Dendritic cell treated with granulocyte-macrophage colony-stimulating factor and Interleukin-4, amounts not matched to agents 40 ng/mL and 50 ng/mL, for 4 days (primary cell): ENCODE results near the gene NEK10.

Experiments used
- H3K27ac Mint-ChIP-seq: one replicate; pipeline ENCODE4 v1.8.0; 2022; ENCODE audit warnings: mild to moderate bottlenecking, mixed read lengths
- H3K27me3 Mint-ChIP-seq: one replicate; pipeline ENCODE4 v1.8.0; 2022; ENCODE audit warnings: mild to moderate bottlenecking, mixed read lengths
- H3K36me3 Mint-ChIP-seq: one replicate; pipeline ENCODE4 v1.8.0; 2022; ENCODE audit warnings: low read depth, mixed read lengths
- H3K4me1 Mint-ChIP-seq: one replicate; pipeline ENCODE4 v1.8.0; 2022; ENCODE audit warnings: low read depth, mixed read lengths
- H3K4me3 Mint-ChIP-seq: one replicate; pipeline ENCODE4 v1.8.0; 2022; ENCODE audit warnings: mild to moderate bottlenecking, moderate library complexity, mixed read lengths
- H3K9me3 Mint-ChIP-seq: one replicate; pipeline ENCODE4 v1.8.0; 2022; ENCODE audit warnings: mixed read lengths
- intact Hi-C: fragments of 100-400 bp; cut with micrococcal nuclease; formaldehyde crosslinking; loops from one replicate; pipeline ENCODE4 v1.15.0; 2022

NEK10 gene

DNA sequence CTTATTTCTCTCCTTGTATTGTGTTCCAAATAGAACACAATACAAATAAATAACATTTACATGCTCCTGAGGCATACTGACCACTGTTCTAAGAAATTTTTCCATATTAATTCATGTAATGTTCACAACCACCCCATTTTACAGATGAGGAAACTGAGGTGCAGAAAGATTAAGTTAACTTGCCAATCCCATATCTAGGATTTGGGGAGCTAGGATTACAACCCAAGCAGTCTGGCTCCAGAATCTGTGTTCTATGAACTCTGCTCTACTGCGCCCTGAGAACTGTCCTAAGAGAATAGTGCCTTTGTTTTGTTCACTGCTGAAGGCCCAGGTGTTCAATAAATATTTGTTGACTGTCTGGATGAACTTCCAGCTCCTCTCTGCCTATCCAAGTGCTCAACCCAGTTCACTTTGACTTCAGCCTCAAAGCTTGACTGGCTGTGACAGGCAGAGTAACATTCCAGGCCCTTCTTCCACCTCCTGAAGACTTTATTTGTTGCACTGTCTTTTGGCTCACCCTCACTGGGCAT lies 3.1 kb downstream of the NEK10 start:
- H3K36me3 Mint-ChIP-seq, result no peaks in the 10 kb centered on the region
- no peak overlapping the region for H3K4me3 Mint-ChIP-seq
- H3K4me1 Mint-ChIP-seq, result peaks cover 13% of the 10 kb centered on the region

DNA sequence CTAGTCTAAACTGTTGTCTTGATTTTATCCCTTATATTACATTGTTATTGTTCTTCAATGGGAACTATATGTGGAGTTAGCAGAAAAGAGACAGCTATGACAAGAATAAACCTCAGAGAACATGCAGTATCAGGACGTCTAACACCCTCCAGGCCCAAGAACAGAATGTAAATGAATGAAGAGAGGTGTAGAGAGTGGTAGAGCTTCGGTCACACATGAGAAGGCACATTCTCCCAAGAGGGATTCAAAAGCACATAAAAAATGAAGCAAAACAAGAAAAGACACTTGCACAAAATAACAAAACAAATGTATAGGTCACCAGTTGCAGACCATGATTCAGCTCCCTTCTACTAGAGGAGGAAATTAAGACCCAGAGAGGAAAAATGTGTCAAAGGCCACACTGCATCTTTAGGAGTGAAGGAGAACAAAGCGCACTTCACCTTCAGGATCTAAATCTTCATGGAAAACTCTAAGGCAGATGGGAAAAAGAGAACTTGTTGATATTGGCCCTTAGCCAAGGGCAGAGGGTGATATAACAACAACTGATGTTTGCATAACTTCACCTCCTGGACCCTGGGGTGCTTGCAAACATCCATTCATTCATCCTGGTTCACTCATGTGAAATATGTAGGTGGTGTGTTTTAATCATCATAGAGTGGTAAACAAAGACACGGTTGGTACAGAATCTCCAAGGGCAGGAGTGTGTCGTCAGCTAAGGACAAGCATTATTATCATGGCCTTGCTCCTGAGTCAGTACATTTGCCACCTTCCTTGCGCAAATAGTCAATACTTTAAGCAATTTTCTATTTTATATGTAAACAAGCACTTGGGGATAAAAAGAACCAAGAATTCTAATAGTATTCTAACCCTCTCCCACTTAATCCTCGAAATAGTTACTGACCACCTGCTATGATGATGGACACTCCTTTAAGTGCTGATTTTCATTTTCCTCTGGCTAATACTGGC lies 8.8 kb downstream of the NEK10 start:
- peak overlapping the region; percentile 33 for H3K27ac Mint-ChIP-seq
- intact Hi-C loops, result no loop called here

More for the DNA sequence above, 3.1 kb downstream of the NEK10 start:
- intact Hi-C loops, result loop anchor here (5.0 kb wide), 1 partner anchor 301 kb away; no protein-coding TSS in a partner anchor
- H3K27me3 Mint-ChIP-seq, result peaks cover 14% of the 10 kb centered on the region
- no peak overlapping the region for H3K27ac Mint-ChIP-seq
- H3K9me3 Mint-ChIP-seq, result no peaks in the 10 kb centered on the region

DNA sequence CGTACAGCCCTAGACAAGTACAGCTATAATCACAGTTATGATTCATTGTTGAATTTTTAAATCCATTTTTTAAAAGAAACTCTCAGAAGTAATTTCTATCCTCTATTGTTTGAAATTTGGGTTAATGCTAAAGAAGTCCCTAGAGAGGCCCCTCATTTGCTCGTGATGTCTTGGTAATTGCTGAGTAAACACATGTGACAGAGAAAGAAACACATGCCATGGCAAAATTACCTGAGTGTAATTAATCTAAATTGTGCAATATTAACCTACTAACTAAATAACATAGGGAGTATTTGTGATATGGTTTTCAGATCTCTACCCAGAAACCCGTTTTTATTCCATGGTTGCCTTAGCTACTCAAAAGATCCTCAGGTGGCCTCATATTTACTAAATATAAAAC lies 10.8 kb downstream of the NEK10 start:
- no peaks in the 10 kb centered on the region for H3K36me3 Mint-ChIP-seq
- peaks cover 13% of the 10 kb centered on the region for H3K4me1 Mint-ChIP-seq
- no peaks in the 10 kb centered on the region for H3K9me3 Mint-ChIP-seq
- no peaks in the 10 kb centered on the region for H3K27me3 Mint-ChIP-seq
- no peak overlapping the region for H3K4me3 Mint-ChIP-seq
- H3K27ac Mint-ChIP-seq, result no peak overlapping the region
- intact Hi-C loops, result no loop called here

More for the DNA sequence above, 8.8 kb downstream of the NEK10 start:
- H3K4me1 Mint-ChIP-seq, result peaks cover 13% of the 10 kb centered on the region
- no peak overlapping the region for H3K4me3 Mint-ChIP-seq
- H3K27me3 Mint-ChIP-seq, result no peaks in the 10 kb centered on the region
- H3K9me3 Mint-ChIP-seq, result no peaks in the 10 kb centered on the region
- H3K36me3 Mint-ChIP-seq, result no peaks in the 10 kb centered on the region

DNA sequence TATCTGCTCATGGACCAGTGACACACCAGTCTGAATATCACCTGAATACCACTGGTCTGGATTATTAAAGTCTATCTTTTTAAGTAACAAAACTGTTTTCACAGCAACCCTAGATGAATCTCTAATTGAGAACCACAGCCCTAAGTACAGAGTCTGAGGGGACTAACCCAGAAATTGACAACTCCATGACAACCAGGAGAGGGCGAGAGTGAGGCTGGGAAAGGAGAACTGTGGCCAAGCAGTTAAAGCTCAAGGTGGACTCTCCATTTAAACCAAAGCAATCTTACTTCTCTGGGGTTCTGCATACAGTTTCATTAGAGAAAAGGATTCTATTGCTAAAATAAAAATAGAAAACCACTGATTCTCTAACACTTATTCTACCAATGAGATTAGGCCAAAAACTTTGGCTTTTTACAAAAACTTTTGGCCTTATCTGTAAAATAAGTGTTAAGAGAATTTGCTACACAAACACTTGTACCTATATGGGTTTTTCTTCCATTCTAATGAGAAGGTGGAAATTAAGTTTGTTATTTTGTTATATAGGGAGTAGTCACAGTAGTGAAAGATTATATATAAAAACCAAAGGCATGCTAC lies 11.4 kb downstream of the NEK10 start:
- Mint-ChIP-seq H3K36me3 (no peaks in the 10 kb centered on the region), H3K9me3 (no peaks in the 10 kb centered on the region), H3K27ac (no peak overlapping the region), H3K4me3 (no peak overlapping the region), H3K4me1 (peaks cover 13% of the 10 kb centered on the region), H3K27me3 (no peaks in the 10 kb centered on the region)
- intact Hi-C loops, result loop anchor here (1.0 kb wide), 1 partner anchor 324 kb away; no protein-coding TSS in a partner anchor

DNA sequence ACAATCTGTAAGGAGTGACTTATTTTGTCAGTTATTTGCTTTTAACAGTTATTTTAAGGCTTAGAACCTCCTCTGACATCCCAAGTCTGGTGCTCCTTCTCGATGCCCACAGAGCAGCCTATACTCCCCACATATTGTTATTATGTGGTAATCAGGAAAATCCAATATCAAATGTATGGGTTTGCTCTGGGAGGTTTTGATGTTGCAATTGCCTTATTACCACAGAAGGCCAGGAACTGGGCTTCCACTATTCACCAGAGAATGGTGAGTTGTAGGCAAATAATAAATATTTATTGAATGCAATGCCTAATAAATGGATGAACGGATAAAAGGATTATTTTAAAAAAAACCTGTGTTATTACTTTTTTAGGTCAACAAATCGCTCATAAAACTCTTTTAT lies 12.2 kb downstream of the NEK10 start:
- no peak overlapping the region for H3K4me3 Mint-ChIP-seq
- H3K36me3 Mint-ChIP-seq, result no peaks in the 10 kb centered on the region
- no peak overlapping the region for H3K27ac Mint-ChIP-seq
- peaks cover 13% of the 10 kb centered on the region for H3K4me1 Mint-ChIP-seq
- no peaks in the 10 kb centered on the region for H3K9me3 Mint-ChIP-seq
- intact Hi-C loops, result loop anchor here (1.0 kb wide), 1 partner anchor 324 kb away; no protein-coding TSS in a partner anchor
- no peaks in the 10 kb centered on the region for H3K27me3 Mint-ChIP-seq

DNA sequence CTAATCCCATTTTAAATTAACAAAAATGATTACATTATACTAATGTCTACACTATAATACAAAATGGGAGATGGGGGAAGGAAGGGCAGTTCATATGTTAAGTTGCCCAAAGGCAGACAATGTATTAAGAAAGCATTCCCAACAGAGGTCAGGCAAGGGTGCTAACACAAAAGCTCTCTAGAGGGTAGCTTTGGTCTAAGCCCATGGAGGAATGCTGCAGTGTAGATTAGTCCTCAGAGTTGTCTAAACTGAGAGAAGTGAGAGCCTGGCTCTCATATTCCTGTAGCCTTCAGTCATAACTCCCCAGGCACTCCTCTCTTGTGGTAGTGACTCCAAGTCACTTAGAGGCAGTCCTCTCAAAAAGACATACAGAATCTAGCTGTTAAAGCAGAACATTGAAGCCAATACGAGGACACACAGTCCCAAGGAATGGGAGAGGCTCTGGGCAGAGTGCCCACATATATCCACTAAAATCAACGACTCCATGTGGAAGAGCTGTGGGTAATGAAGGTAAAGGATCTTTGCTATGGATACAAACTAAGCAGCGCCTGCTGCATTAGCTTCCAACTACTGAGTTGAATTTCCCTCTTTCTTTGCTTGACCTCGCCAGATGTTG lies 14.5 kb downstream of the NEK10 start:
- H3K27ac Mint-ChIP-seq, result no peak overlapping the region
- no peaks in the 10 kb centered on the region for H3K27me3 Mint-ChIP-seq
- H3K4me3 Mint-ChIP-seq, result no peak overlapping the region
- no peaks in the 10 kb centered on the region for H3K9me3 Mint-ChIP-seq
- intact Hi-C loops, result no loop called here
- no peaks in the 10 kb centered on the region for H3K36me3 Mint-ChIP-seq
- H3K4me1 Mint-ChIP-seq, result no peaks in the 10 kb centered on the region

DNA sequence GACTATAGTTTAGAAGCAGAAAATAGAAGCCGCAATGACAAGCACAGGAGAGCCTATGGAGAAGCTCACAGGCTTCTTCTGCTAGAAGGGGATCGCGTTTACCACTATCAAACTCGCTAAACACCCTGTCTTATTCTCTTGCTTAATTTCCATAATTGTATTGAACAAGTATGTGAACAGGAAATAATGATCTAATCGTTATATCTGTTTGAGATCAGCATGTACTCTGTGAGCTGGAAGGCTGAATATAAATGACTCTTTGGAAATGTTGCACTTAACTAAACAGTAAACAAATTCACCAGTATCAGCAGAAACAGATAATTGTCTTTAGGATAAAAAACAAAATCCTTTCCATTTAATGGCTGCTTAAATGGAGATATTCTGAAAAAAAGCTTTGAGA lies 15.0 kb downstream of the NEK10 start:
- Mint-ChIP-seq H3K9me3 (no peaks in the 10 kb centered on the region), H3K4me3 (no peak overlapping the region), H3K27me3 (no peaks in the 10 kb centered on the region), H3K36me3 (no peaks in the 10 kb centered on the region), H3K4me1 (no peaks in the 10 kb centered on the region), H3K27ac (no peak overlapping the region)
- intact Hi-C loops, result no loop called here

DNA sequence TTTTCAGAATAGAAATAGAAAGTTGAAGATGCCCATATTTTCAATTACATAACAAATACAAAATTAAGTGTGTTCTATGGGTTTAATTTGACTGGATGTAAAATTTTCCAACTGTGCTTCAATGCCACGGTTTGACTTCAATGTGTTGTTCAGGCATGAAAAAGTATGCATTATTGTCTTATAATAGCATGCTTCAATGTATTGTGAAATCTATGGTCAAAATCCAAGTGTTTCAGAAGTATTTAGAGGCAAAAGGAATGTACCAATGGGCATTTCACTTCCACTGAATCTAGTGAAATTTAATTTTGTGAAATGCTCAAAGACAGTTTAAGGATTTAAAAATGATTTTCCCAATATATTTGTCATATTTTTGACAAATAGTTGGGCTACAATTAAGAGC lies 16.0 kb downstream of the NEK10 start:
- H3K9me3 Mint-ChIP-seq, result no peaks in the 10 kb centered on the region
- no peaks in the 10 kb centered on the region for H3K36me3 Mint-ChIP-seq
- H3K4me3 Mint-ChIP-seq, result no peak overlapping the region
- H3K27me3 Mint-ChIP-seq, result no peaks in the 10 kb centered on the region
- intact Hi-C loops, result no loop called here
- no peaks in the 10 kb centered on the region for H3K4me1 Mint-ChIP-seq
- H3K27ac Mint-ChIP-seq, result no peak overlapping the region

DNA sequence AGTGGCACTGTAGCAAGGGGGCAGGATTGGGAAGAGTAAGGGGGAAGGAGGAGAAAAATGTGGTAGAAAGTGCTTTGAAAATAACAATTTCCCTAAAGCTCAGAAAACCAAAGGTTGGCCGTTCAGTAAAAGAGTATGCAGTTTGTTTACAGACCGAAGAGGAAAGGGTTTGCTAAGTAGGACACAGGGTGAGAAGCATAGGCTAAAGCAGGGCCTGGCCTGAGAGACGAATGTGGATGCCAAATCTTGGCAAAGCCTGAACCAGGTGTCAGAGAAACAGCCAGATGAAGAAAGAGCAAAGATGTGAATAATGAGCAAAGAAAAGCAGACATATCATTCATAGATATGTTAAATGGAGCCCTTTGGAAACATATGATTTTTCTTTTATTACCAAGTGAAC lies 17.1 kb downstream of the NEK10 start:
- H3K36me3 Mint-ChIP-seq, result no peaks in the 10 kb centered on the region
- H3K4me3 Mint-ChIP-seq, result no peak overlapping the region
- intact Hi-C loops, result no loop called here
- no peaks in the 10 kb centered on the region for H3K27me3 Mint-ChIP-seq
- no peak overlapping the region for H3K27ac Mint-ChIP-seq
- no peaks in the 10 kb centered on the region for H3K4me1 Mint-ChIP-seq
- H3K9me3 Mint-ChIP-seq, result no peaks in the 10 kb centered on the region

DNA sequence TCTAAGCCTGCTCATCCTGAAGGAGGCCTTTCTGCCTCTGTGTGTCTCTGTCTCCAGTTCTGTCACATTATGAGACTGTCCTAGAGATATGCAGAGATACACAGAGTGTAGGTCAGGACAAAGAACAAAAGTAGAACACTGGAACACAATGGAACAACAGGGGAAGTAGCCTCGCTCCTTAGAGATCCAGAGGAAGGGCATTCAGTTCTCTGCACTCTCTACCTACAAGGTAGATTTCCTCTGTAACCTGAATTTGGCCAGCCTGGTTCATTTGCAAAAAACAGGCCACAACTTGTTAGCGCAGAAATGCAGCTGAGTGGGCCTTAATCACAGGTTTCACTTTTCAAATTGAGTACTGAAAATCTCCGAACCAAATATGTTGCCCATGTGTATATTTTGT lies 19.4 kb downstream of the NEK10 start:
- no peaks in the 10 kb centered on the region for H3K4me1 Mint-ChIP-seq
- no peak overlapping the region for H3K4me3 Mint-ChIP-seq
- no peak overlapping the region for H3K27ac Mint-ChIP-seq
- H3K9me3 Mint-ChIP-seq, result no peaks in the 10 kb centered on the region
- no peaks in the 10 kb centered on the region for H3K36me3 Mint-ChIP-seq
- no peaks in the 10 kb centered on the region for H3K27me3 Mint-ChIP-seq
- intact Hi-C loops, result no loop called here

DNA sequence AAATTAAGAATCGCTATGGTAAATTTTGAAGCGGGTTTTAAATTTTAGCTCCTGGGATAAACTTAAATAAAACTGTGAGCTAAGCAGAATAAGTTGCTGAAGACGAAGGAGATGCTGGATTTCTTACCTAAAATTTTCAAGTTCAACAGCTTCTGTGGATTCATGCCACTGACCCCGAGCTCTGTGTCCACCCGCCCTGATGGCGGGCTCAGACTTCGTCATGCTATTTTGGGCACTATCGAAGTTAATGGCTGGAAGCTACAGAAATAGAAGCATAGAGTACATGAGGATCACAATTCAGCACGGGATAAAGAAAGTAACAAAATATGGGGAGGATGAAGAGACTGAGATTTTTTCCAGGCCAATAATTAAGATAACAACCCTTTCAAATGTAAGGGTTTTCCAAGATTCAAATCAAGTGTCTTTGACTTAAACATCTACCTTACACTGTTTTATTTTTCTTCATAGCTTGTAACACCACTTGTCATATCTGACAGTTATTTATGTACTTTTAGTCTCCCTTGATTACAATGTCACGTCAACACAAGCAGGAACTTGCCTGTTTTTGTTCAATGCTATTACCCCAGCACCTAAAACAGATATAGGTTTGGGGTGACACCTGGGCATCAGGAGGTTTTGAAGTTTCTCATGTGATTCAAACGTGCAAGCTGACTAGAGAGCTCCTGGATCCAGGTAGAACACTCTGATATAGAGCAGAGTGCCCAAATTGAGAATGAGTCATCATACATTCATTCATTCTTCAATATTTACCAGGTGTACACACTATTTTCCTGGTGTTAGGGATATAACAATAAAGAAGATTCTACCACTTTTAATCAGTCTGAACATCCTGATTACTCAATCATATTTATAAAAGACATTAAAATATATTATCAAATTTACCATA lies 23.0 kb downstream of the NEK10 start:
- Mint-ChIP-seq H3K27me3 (no peaks in the 10 kb centered on the region), H3K36me3 (no peaks in the 10 kb centered on the region), H3K27ac (no peak overlapping the region), H3K9me3 (no peaks in the 10 kb centered on the region), H3K4me3 (no peak overlapping the region), H3K4me1 (no peaks in the 10 kb centered on the region)
- intact Hi-C loops, result no loop called here

DNA sequence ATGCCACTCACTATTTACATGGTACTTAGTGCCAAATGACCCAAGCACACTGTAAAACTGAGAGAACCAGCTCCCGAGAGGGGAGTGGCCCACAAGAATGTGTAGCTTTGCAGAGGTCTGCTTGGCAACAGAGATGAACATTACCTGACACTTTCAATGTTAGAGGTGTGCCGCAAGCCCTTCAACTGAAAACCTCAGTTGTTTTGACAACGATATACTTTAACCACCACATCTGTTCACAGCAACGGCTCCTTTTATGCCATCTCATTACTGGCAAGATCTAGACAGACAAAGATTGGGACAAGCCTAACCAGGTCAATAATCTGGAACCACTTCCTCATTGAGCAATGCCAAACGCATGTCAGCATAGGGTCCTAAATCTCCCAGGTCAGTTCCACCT lies 23.7 kb downstream of the NEK10 start:
- no peaks in the 10 kb centered on the region for H3K36me3 Mint-ChIP-seq
- no peaks in the 10 kb centered on the region for H3K4me1 Mint-ChIP-seq
- H3K27me3 Mint-ChIP-seq, result no peaks in the 10 kb centered on the region
- H3K27ac Mint-ChIP-seq, result no peak overlapping the region
- H3K4me3 Mint-ChIP-seq, result no peak overlapping the region
- H3K9me3 Mint-ChIP-seq, result no peaks in the 10 kb centered on the region
- intact Hi-C loops, result no loop called here

DNA sequence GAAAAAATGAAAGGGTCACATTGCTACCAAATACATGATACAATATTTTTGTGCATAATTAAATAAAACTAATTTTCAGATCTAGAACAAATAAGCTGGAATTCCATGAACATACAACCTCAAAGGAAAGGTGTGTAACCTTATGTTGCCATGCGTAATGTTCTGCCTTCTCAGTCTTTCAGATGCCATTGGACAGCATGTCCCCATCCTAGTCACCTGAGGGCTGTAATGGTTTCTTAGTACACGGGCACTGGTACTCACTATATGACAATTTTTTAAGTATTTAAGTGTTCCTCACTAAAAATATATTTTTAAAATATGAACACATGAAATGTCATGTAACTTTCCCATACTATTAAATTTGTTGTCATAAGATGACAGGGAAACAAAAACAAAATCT lies 24.1 kb downstream of the NEK10 start:
- H3K4me1 Mint-ChIP-seq, result no peaks in the 10 kb centered on the region
- H3K9me3 Mint-ChIP-seq, result no peaks in the 10 kb centered on the region
- H3K36me3 Mint-ChIP-seq, result no peaks in the 10 kb centered on the region
- H3K27me3 Mint-ChIP-seq, result no peaks in the 10 kb centered on the region
- intact Hi-C loops, result no loop called here
- H3K4me3 Mint-ChIP-seq, result no peak overlapping the region
- no peak overlapping the region for H3K27ac Mint-ChIP-seq
